HG03457 (cell line): ENCODE data around the gene STAB1.
A peak's percentile ranks its signal among the peaks of the same experiment; 100 is the strongest.

ENCODE experiments used
- ATAC-seq: cut with Tn5 transposase; IDR thresholded peaks from one replicate; pipeline ENCODE4 v1.9.1; 2021; ENCODE audit warnings: moderate number of reproducible peaks; ENCODE audit not compliant: unreplicated experiment

STAB1 gene, protein sequence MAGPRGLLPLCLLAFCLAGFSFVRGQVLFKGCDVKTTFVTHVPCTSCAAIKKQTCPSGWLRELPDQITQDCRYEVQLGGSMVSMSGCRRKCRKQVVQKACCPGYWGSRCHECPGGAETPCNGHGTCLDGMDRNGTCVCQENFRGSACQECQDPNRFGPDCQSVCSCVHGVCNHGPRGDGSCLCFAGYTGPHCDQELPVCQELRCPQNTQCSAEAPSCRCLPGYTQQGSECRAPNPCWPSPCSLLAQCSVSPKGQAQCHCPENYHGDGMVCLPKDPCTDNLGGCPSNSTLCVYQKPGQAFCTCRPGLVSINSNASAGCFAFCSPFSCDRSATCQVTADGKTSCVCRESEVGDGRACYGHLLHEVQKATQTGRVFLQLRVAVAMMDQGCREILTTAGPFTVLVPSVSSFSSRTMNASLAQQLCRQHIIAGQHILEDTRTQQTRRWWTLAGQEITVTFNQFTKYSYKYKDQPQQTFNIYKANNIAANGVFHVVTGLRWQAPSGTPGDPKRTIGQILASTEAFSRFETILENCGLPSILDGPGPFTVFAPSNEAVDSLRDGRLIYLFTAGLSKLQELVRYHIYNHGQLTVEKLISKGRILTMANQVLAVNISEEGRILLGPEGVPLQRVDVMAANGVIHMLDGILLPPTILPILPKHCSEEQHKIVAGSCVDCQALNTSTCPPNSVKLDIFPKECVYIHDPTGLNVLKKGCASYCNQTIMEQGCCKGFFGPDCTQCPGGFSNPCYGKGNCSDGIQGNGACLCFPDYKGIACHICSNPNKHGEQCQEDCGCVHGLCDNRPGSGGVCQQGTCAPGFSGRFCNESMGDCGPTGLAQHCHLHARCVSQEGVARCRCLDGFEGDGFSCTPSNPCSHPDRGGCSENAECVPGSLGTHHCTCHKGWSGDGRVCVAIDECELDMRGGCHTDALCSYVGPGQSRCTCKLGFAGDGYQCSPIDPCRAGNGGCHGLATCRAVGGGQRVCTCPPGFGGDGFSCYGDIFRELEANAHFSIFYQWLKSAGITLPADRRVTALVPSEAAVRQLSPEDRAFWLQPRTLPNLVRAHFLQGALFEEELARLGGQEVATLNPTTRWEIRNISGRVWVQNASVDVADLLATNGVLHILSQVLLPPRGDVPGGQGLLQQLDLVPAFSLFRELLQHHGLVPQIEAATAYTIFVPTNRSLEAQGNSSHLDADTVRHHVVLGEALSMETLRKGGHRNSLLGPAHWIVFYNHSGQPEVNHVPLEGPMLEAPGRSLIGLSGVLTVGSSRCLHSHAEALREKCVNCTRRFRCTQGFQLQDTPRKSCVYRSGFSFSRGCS (N-terminal part only)

DNA sequence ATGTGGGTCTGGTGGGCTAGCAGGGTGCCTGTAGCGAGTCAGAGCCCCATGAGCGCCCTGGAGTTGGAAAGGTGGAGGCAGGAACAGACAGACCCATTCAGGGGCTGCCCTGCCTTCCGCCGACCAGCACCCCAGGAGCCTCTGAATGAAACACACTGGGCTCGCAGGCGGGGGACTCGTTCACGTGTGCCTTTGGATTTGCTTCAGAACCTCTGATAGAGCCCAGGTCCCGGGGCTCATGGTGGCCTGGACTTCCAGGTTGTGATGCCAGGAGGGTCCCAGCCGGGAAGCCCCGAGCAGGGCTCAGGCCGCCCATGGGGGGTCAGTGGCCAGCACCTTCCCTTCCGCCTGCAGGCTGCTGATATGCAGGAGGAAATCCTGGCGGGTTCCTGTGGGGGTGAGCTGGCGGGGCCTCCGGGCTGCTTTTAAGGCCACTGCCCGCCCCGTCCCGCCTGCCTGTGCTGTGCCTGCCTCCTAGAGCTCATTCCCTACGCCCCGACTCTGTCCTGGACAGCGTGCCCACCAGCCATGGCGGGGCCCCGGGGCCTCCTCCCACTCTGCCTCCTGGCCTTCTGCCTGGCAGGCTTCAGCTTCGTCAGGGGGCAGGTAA, at the start of gene STAB1:
STAB1 (plus strand) TSS at position 453 of the 610 bp plus-strand sequence; CDS start at position 529, 76 bp downstream.
- ATAC-seq = no peak

DNA sequence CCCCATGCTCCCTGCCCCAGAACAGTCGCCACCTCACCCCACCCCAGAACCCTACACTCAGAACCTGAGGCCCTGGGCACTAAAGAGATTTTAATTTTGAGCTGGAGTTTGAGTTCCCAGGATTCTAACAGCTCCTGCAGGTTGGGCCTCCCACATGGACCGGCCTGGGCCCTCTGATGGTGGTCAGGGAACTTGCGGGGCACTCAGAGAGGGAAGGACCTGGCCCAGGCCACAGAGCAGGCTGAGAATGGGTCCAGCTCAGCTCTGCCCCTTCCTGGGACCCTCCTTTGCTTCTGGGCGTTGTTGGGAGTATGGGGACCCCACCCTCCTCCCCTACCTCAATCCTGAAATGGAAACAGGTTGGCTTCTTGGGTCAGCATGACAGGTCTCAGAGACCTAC, 49.1 kb upstream of the STAB1 start:
- no peak for ATAC-seq

GRCh38 chr3:52446631-52447511, 48.3 kb upstream of the STAB1 start:
- ATAC-seq = no peak

GRCh38 chr3:52447512-52448355, 47.4 kb upstream of the STAB1 start:
- no peak for ATAC-seq

GRCh38 chr3:52450489-52451236, 44.5 kb upstream of the STAB1 start:
- ATAC-seq = no peak

DNA sequence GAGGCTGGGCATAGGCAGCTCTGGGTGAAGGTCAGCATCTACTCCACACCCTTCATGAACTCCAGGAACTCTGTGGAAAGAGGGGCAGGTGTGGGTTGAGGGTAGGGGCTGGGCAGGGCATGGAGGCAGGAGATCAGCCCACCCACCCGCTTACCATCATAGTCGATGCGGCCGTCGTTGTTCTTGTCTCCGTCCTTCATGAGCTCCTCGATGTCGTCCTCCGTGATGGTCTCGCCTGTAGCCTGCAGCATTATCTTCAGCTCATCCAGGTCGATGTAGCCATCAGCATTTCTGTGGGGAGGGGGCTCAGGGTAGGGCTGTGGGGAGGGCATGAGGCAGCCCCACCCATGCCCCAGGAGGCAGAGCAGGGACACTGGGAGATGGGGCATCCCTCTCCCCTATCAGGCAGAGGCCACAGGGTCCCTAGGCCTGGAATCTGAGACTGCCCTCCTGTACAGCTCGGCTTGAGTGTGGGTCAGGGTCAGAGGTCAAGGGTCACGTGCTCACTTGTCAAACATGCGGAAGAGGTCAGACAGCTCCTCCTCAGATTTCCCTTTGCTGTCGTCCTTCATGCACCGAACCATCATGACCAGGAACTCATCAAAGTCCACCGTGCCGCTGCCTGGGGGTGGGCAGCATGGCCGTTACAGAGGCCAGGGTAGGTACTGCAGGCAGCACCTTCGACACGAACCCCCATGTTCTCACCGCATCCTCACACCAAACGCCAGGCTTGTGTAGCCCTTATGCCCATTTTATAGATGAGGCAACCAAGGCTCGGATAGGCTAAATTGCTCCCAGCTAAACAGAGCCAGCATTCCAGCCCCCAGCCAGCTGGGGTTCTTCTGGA, 43.7 kb upstream of the STAB1 start:
- ATAC-seq = no peak

GRCh38 chr3:52452126-52452525, 43.0 kb upstream of the STAB1 start:
- no peak for ATAC-seq

GRCh38 chr3:52452570-52453221, 42.4 kb upstream of the STAB1 start:
- ATAC-seq = no peak

- no peak for ATAC-seq
Observed at GRCh38 chr3:52453496-52454249, 41.5 kb upstream of the STAB1 start, which contains the start of gene TNNC1. TSS of gene TNNC1 (minus strand) at chr3:52454041. CDS start at chr3:52454015, 26 bp downstream.

DNA sequence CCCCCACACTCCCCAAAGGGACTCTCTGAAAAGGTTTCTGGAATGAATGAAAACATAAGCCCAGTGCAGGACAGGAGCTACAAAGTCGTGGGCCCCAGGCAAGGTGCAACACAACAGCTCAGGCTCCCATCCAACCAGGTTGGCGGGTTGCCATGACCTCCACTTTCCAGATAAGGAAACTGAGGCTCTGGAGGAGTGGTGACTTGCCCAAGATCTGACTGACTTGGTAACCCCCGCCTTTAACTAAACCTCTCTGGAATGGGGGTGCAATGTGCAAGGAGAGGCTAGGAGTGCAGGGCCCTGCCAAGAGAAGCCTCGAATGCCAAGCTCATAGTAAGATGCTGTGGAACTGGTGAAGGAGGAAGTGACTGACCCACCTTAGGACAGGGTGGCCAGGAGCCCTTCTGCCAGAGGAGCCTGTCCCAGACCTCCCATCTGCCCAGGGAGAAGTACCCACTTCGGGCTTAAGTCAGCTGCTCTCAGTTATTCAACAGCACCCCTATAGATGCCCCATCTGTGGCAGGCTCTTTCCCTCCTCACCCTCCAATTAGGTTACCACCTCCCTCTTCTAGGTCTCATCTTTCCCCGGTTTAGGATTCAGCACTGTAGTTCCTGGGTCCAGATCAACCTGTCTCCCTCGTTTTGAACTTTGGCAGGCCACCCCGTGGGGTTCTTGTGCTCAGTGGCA, 40.7 kb upstream of the STAB1 start:
- ATAC-seq = no peak

DNA sequence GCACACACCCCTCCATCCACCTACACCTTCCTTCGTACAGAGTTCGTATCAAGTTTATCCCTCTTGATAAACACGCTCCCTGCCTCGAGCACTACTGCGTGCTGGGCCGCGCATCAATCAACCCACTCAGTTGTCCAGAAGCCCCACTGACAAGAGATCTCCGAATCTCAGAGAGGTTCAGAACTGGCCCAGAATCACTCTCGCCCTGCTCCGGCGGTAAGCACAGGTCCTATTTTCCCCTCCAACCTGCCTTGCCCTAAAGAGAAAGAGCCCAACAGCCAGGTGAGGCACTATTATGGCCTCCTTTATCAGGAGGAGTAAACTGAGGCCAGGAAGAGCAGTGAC, 40.2 kb upstream of the STAB1 start:
- no peak for ATAC-seq

DNA sequence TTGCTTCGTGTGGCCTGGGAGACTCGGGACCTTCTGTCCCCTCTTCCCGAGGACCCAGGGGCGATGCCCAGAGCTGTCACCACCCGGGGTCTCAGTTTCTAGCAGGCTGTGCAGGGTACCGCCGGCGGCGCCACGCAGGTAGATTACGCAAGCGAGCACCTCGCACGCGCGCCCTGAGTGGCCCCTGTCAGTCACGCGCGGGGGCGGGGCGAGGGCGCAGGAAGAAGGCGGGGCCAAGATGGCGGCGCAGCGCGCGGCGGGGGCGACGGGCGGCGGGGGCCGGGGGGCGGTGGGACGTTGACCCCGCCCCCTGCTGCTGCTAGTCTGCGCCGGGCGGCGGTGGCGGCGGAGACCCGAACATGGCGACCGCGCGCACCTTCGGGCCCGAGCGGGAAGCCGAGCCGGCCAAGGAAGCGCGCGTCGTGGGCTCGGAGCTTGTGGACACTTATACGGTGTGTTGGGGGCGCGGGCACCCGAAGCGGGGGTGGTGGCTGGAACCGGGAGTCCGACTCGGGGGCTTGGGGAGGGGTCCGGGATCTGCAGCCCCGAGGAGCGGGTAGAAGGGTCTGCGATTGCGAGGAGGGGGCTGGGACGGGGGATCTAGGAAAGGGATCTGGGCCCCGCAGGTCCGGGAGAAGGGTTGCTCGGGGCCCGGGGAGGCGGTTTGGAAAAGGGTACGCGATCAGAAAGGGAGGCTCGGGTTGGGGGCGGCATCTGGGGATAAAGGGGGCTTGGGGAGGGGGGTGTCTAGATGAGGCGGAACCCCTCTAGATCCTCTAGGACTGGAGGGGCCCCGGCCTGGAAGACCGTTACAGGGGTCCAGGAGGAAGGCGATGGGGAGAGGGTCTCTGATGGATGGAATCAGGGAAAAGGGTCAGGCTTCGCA, 39.6 kb upstream of the STAB1 start, which contains the start of gene NISCH:
NISCH (plus strand) TSS at position 322 of the 886 bp plus-strand sequence; CDS start at position 360, 38 bp downstream.
- peak; percentile 70 for ATAC-seq

DNA sequence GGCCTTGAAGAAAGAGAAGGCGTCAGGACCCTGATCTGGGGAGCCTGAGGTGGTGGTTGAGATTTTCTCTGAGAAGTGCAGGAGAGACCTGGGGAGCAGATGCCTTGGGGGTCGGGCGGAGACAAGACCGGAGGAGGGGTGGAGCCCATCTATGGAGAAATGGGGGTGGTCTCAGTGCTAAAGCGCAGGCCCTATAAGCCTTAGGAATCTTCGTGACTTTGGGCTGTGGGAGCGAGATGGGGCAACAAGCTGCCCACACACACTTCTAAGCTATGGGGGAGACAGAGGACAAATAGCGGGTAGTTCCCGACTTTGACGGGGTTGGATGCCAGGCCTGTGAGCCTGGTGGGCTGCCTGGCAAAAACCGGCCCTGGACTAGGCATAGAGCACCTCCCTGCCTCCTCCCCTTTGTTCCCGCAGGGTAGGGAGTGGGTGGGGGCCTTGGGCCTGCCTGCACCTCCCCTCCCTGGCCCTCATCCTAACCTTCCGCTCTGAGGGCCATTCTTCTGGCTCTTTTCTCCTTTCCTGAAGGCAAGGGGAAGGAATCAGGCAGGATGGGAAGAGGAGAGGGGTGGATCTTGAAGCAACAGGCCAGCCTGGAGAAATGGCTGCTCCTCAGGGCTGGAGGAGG, 38.9 kb upstream of the STAB1 start:
- ATAC-seq = no peak

GRCh38 chr3:52456800-52457183, 38.3 kb upstream of the STAB1 start:
- ATAC-seq = no peak
